Measurements from ENCODE around the gene UBE2V1.
"Not testable (repeated sequence)": the region's sequence is repeated elsewhere in the genome, so short reads cannot be mapped to it uniquely, and the experiment has no call there.

The UBE2V1 gene

DNA sequence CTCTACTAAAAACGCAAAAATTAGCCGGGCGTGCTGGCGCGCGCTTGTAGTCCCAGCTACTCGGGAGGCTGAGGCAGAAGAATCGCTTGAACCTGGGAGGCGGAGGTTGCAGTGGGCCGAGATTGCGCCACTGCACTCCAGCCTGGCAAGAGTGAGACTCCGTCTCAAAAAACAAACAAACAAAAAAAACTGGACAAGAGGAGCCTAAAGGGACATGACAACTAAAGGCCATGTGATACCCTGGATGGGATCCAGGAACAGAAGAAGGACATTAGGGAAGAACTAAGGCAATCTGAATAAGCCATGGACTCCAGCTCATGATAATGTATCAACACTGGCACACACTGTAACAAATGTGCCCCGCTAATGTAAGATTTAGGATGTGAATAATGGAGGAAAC lies 24.8 kb upstream of the UBE2V1 start:
- not testable (repeated sequence) for DNase-seq (ENCODE audit: low read depth)

DNA sequence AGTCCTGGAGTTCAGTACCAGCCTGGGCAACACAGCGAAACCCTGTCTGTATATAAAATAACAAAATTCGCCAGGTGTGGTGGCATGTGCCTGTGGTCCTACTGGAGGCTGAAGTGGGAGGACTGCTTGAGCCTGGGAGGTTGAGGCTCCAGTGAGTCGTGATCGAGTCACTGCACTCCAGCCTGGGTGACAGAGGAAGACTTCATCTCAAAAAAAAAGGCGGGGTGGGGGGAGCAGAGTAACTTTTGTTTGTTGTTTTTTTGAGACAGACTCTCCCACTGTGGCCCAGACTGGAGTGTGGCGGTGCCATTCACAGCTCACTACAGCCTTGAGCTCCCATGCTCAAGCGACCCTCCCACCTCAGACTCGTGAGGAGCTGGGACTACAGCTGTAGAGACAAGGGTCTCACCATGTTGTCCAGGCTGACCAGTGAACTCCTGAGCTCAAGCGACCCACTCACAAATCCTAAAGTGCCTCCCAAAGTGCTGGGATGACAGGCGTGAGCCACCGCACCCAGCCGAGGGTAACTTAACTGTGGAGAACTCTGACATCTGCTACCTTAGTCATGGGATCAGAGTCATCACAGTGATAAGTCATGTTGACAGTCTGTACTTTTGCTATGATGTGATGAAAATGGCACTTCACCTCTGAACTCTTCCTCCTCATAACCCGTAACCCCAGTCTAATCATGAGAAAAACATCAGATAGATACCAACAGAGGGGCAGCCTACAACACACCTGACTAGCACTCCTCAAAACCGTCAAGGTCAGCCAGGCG lies 24.1 kb upstream of the UBE2V1 start:
- DNase-seq (ENCODE audit: low read depth), result no peak

DNA sequence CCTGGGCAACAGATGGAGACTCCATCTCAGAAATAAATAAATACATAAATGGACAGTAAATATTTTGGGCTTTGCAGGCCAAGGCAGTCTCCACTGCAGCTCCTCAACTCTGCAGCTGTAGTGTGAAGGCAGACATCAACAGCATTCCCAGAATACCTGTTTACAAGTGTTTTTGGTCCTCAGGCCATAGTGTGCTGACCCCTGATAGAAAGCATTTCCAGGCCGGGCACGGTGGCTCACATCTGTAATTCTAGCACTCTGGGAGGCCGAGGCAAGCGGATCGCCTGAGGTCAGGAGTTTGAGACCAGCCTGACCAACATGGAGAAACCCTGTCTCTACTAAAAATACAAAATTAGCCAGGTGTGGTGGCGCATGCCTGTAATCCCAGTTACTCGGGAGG lies 22.2 kb upstream of the UBE2V1 start:
- not testable (repeated sequence) for DNase-seq (ENCODE audit: low read depth)

DNA sequence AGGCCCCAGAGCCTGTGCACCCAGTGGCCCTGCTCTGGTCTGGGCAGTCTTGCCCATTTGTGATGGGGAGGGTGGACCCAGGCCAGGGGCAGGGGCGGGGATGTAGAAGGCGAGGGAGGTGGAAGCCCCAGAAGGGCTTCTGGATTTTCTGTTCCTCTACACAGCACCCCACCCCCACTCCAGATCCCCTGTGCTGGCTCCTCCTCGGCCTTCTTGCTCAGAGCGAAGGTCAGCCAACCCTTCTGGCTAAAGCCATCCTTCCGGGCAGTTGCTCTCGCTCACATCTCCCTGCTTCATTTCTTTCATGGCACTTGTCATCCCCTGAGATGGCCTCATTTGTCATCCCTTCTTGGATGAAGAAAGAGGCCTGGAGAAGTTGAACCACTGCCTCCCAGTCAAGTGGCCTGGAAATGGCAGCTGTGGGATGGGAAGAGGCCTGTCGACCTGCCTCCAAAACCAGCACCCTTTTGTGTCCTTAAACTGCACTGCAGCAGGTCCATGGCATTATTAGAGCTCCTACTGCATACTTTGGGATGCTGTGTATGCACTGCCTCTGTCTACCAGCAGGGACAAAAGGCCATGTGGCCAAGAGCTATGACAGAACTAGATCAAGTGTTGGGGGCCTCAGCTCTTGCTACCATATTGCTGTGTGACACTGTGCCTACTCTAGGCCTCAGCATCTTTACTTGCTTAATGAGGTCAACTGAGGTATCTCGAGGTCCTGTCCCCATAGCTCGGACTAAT lies 20.7 kb upstream of the UBE2V1 start:
- DNase-seq (ENCODE audit: low read depth), result no peak

DNA sequence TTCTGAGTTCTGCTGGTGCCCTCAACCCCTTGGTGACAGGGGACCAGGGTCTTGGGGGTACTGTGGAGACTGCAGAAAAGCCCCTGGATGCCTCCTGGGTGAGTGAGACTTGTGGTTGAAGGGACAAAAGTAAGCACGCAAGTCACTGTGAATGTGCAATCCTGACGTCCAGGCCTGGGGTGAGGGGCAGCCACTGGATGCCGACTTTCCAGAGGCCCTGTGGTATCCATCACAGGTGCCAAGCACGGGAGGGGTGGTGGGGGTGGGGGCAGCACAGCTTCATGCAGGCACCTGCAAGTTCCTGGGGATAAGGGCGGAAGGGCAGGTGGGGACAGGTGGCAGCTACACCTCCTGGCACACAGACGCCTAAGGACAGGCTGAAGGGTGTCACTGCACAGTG lies 20.1 kb upstream of the UBE2V1 start:
- no peak for DNase-seq (ENCODE audit: low read depth)

DNA sequence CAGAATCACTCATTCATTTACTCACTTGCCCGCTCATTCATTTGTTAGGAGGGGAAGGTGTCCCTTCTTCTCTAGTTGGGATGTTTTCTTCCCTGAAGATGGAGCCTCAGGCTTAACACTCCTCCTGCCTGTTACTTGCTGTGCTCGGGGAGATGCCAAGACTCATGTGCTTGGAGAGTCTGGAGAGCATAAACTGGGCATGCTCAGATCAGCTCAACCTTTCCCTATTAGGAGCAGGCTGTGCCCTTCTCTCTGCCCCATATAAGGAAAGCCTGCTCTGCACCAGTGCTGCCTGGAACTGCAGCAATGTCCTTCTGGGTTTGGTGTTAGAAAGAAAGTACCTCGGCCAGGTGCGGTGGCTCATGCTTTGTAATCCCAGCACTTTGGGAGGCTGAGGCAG lies 18.0 kb upstream of the UBE2V1 start:
- DNase-seq (ENCODE audit: low read depth), result no peak

DNA sequence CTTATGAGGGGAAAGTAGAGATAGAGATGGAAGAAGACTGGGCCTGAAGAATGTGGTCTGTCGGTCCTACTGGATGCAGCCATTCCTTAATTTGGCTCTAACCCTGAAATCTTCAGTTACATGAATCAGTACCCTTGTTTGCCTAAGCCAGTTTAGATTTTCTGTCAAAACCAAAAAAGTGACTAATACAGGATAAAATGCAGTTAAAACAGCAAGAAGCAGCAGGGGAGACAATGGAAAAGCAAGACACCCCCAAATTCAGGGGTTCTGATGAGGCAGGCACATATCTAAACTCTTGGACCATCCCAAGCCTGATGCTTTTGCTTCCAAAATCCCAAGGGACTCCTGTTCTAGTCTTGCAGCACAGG lies 17.4 kb upstream of the UBE2V1 start:
- DNase-seq (ENCODE audit: low read depth), result no peak

DNA sequence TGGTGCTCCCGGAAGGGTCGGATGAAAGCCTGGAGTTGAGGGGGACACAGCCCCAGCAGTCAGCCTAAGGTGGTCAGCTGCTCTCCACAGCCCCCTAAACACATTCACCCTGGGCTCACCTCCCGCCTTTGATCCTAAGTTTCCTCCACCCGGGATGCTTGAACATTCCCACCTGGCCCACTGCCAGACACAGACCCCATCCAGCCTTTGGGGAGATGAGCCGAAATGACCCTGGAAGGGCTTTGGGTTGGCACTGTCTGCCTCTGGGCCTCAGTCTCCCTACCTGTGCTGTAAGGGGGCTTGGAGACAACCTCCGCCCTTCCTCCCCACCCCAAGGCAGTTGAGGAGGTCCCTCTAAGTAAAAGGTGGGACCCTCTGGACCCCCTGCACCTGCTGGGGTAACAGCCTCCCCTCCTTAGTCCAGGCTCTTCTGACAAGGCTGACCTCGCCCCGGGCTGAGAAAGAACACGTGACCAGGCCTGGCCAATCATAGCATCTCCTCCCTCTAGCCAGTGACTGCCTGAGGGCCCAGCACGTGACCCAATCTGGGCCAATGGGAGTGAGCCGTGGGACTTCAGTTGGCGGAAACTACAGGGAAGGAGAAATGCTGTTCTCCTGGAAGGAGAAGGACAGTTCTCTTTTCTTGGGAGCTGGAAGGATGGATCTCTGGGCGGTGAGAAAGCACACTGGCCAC lies 16.9 kb upstream of the UBE2V1 start:
- no peak for DNase-seq (ENCODE audit: low read depth)

DNA sequence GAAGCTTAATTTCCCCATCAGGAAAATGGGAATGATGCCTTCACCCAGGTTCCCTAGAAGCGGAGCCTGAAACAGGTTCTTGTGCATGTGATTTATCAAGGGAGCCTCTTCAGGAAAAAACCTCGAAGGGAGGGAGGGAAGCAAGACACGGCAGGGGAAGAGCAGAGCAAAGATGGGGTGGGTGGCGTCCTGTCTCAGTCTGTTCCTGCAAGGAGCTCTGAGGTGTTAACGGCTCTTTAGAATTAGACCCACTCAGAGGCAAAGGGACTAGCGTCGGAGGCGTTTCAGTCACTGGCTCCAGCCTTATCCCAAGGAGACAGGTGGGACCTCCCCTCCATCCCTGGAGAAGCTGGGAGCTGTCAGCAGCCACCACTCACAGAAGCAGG lies 15.6 kb upstream of the UBE2V1 start:
- DNase-seq (ENCODE audit: low read depth), result no peak

DNA sequence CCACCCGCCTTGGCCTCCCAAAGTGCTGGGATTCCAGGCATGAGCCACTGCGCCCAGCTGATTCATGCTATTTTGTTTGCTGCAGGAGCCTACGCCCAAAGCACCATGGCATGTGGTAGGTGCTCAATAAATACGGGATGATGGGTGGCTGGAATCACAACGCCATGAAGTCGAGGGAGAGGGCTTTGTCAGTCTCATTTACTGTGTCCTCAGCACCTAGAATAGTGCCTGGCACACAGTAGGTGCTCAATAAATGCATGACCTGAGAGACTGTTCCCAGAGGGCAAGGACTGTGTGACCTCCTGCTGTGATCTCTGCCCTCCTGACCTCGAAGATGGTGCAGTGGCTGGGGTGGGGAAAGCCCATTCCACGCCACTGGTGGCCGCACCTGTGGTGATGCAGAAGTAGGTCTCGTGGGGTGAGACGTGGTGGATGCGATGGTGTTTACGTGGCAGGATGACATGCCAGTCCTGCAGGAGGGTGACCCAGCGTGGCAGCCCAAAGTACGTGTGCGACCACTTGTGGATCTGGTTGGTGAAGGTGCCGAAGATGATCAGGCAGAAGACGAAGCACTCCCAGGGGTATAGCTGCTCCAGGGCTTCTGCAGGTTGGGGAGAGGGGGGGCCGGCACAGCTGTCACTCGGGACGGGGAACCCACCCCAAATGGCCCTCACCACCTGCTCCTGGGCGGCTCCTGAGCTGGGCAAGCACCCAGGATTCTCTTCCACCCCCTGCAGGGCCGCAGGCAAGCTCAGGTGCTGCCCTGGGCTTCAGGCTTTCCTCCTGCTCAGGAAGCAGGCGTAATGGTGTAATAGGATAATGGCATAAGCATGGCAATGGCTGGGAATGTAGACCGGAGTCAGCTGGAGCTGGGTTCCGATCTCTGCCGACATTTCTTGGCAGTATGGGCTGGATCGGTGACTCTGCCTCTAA lies 14.9 kb upstream of the UBE2V1 start:
- no peak for DNase-seq (ENCODE audit: low read depth)

DNA sequence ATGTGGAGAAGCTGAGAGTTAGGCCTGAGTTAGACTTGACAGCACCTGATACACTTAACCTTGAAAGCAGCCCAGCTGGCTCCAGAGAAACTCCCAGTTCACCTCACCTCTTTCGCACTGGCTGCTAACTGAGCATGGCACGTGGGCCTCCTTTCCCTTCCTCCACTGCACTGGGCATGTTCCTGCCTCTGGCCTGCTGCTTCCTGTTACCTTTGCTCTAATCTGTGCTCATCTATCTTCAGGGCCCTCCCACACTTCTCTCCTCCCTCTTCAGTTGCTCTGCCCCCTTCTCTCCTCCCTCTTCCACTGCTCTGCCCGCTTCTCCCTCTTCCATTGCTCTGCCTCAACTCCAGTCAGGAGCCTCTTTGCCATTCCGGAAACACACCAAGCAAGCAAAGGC lies 13.7 kb upstream of the UBE2V1 start:
- no peak for DNase-seq (ENCODE audit: low read depth)

DNA sequence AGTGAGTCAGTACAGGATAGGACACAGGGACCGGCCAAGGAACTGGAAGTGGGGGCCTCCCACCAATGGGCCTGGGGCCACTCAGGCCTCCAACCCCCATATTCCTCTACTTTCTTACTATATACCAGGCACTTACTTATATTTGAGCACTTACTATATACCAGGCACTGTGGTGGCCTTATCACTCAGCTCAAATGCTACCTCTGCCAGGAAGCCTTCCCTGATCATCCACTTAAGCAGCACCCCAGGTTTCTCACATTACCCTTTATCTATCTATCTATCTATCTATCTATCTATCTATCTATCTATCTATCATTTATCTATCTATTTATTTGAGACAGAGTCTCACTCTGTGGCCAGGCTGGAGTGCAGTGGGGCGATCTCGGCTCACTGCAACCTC lies 12.3 kb upstream of the UBE2V1 start:
- no peak for DNase-seq (ENCODE audit: low read depth)

DNA sequence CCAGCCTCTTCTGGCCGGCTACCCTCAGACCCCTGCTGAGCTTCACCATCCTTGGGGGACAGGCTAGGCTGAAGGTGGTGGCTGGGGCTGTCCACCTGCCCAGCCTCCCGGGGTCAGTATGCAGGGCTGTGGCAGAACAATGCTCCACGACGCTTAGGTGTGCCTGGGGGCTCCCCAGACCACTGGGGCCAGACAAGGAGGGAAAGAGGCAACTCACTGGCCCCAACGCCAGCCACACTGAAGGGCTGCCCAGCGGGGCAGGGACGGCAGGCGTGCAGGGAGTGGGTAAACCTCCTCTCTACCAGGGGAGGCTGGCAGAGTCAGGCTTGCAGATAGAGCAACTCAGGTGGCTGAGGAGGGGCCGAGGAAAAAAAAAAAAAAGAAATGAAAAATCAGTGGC lies 11.5 kb upstream of the UBE2V1 start:
- no peak for DNase-seq (ENCODE audit: low read depth)

DNA sequence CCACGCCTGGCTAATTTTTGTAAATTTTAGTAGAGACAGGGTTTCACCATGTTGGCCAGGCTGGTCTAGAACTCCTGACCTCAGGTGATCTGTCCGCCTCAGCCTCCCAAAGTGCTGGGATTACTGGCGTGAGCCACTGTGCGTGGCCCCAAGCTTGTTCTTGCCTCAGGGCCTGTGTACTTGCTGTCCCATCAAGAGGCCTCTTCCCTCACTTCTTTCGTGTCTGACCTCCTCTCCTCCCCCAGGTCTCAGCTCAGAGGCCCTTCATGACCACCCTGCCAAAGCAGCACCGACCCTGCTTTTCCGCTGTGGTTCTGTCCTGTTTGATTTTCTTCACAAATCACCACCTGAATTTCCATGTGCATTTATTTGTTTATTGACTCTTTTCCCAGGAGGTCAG lies 10.5 kb upstream of the UBE2V1 start:
- DNase-seq (ENCODE audit: low read depth), result no peak

DNA sequence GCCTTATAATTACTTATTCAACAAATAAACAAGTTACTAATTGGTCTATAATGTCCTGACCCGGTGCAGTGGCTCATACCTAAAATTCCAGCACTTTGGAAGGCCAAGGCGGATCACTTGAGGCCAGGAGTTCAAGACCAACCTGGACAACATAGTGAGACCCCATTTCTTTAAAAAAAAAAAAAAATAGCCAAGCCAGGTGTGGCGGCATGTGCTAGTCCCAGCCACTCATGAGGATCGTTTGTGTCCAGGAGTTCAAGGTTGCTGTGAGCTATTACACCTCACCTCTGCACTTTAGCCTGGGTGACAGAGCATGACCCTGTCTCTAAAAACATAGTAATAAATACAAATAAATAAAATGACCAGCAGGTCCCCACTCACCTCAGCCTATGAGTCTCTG lies 9.8 kb upstream of the UBE2V1 start:
- DNase-seq (ENCODE audit: low read depth), result no peak

DNA sequence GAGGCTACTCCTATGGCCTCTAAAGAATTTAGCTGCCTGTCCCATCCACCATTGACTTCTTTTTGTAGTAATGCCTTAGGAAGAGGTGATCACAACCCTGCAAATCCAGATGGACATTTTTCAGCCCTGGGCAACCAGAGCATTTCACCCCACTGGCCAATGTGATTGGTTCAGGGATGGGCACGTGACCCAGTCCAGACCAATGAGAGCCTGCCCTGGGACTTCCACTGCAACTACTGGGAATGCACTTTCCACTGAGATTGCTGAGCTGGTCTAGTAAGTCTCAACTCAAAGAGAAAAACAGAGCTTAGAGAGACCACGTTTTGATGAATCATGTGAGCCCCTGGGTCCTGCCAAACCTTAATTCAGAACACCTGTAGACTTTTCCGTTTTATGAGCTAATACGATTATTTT lies 8.9 kb upstream of the UBE2V1 start:
- no peak for DNase-seq (ENCODE audit: low read depth)

DNA sequence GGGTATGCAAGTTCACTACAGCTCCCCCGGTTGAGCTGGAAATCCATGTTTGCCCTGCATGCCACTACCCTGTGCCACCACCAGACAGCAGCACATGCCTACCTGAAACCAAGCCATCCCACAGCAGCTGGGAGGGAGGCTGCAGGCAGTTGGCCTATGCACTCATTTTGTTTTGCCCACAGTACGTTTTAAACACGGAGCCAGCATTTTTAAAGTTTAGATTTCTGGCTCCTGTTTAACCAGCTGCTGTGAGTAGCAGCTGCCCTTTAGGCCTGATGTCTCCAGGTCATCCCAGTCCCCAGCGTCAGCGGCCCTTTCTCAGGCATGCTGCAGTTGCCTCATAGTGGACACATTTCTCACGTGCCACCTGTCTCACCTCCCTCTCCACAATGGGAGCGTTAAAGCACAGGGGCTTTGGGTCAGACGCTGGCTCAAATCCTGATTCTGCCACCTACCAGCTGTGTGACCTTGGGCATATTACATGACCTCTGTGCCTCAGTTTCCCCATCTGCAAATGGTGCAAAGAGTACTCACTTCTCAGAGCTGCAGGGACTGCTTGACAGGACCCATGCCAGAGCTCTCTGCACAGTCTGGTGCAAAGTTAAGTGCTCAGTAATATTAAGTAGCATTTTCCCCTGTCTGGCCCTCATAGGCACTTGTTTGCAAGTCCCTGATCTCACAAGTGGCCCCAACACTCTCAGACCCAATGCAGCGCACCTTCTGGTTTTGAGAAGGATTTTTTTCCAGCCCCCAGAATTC lies 8.2 kb upstream of the UBE2V1 start:
- DNase-seq (ENCODE audit: low read depth), result peak; percentile 29

DNA sequence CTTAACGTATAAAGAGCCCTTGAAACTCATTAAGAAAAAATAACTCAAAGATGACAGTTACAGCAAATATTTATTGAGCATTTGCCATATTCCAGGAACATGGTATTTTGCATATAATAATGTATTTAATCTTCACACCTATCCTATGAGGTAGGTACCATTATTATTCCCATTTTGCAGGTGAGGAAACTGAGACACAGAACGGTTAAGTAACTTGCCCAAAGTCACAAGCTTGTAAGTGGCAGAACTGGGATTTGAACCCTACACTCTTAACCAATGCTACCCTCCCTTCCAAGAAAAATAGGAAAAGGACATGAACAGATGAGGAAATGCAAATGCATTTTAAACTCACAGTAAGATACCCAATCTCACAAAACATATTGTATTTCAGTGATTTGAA lies 5.3 kb upstream of the UBE2V1 start:
- DNase-seq (ENCODE audit: low read depth), result no peak

DNA sequence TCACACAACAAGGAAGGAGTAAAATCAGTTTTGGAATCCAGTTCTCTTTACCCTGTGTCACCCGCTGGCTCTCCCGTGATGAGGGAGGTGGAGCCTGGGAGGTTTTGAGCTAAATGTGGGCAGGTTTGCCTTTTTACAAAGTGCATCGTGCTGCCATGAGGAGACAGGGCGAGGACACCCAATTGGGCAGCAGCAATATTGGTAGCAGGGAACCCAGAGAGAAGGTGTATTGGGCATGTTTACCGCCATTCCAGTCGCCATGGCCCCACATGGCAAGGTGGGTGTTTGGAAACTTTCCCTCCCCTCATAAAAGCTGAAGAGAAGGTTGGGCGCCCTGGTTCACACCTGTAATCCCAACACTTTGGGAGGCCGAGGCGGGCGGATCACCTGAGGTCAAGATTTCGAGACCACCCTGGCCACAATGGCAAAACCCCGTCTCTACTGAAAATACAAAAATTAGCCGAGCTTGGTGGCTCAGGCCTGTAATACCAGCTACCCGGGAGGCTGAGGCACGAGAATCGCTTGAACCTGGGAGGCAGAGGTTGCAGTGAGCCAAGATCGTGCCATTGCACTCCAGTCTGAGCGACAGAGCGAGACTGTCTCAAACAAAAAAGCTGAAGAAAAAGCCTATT lies 3.5 kb upstream of the UBE2V1 start:
- no peak for DNase-seq (ENCODE audit: low read depth)

DNA sequence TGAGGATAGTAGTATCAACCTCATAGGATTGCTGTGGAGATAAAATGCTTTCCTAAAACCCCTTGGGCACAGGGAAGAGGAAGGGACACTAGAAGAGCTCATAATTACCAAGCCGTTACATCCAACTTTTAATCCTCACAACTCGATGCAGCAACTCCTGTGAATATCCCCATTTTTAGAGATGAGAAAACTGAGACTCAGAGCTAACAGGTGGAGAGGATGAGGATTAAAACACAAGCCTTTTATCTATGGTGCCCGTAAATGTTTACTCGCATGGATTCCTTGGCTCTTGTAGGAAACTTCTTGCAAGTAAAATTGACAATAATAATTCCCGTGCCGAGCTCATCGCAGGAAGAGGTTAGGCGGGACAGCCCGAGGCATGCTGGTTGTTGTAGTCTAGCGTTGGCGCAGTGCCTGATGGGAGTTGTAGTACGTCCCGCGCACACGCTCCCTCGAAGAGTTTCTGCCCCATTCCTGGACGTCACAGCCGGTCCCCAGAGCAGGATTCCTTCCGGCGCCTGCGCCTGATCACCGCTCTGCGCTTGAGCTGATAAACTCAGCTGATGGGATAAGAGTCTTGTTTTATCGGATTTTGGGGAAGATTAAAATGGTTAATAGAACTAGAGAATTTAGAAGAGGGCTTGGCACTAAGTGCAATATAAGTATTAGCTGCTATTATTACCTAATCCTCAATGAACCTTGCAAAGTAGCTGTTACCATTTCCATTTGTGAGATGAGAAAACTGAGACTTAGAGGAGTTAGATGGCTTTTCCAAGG lies 2.8 kb upstream of the UBE2V1 start:
- DNase-seq (ENCODE audit: low read depth), result peak; percentile 82
